Astrocyte of the cerebellum (primary cell): Measurements from ENCODE around the gene MEIG1.

Experiments
- DNase-seq: peaks from one replicate; pipeline ENCODE4 v3.0.0-alpha.2; 2011; ENCODE audit warnings: low read depth
- H3K4me3 ChIP-seq: 2 replicates; pipeline ENCODE4 v1.5.1; 2011; ENCODE audit warnings: mild to moderate bottlenecking, low read depth, low read length, moderate library complexity
- in situ Hi-C: cut with HindIII; loops from 2 replicates; pipeline ENCODE4 v1.10.0; 2017; ENCODE audit warnings: low sequenced_read_pairs
- TF ChIP-seq, protein P1 (sequence below): IDR thresholded peaks from 2 replicates; pipeline ENCODE4 v1.5.1; 2012; ENCODE audit warnings: low read length, low read depth, moderate library complexity, mild to moderate bottlenecking; ENCODE audit errors: missing control alignments

The MEIG1 gene, protein sequence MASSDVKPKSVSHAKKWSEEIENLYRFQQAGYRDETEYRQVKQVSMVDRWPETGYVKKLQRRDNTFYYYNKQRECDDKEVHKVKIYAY

DNA sequence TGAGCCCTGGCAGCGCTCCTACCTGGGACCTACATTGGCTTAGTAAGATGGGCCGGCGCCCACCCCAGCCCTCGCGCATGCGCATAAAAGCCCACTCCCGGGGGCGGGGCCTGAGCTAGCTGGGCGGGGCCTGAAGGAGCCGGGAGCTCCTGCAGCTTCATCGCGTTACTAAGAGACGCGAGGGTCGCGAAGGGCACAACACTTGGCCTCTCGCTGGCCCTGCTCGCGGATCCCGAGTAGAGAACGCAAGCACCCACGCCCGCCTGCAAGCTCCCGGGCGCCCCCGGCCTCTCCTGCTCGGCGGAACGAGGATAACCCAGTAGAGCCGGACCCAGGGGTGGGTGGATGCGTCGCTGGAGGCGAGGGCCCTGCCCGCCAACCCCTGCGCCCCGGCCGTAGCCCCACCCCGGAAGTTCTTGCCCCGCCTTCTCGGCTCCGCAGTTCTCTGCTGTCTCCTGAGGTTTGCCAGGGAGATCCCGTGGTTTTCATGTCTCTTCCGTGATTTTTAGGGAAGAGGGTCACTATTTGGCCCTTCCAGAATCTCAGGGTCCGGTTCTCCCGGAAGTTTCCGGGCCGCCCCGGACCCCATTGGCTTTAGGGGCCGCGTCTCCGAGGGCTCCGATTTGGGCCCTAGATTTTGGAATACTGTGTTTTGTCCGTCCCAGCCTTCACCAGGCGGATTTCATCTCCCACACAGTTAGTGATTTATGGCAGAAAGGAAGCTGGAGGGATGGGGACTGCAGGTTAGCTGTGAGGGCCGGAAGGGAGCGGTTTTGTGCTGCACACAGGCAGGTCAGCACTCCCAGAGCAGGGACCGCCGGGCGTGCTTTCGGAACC is at the start of gene MEIG1:
TSS of gene MEIG1 (plus strand) at position 168 of the 837 bp plus-strand sequence. CDS start 7,081 bp downstream, outside the sequence.
- peak; percentile 77 for DNase-seq
- in situ Hi-C loops = no loop called here
- peak within 1 kb of the TSS; percentile 72 for H3K4me3 ChIP-seq
- TF ChIP-seq, protein P1, sequence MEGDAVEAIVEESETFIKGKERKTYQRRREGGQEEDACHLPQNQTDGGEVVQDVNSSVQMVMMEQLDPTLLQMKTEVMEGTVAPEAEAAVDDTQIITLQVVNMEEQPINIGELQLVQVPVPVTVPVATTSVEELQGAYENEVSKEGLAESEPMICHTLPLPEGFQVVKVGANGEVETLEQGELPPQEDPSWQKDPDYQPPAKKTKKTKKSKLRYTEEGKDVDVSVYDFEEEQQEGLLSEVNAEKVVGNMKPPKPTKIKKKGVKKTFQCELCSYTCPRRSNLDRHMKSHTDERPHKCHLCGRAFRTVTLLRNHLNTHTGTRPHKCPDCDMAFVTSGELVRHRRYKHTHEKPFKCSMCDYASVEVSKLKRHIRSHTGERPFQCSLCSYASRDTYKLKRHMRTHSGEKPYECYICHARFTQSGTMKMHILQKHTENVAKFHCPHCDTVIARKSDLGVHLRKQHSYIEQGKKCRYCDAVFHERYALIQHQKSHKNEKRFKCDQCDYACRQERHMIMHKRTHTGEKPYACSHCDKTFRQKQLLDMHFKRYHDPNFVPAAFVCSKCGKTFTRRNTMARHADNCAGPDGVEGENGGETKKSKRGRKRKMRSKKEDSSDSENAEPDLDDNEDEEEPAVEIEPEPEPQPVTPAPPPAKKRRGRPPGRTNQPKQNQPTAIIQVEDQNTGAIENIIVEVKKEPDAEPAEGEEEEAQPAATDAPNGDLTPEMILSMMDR = no peak

DNA sequence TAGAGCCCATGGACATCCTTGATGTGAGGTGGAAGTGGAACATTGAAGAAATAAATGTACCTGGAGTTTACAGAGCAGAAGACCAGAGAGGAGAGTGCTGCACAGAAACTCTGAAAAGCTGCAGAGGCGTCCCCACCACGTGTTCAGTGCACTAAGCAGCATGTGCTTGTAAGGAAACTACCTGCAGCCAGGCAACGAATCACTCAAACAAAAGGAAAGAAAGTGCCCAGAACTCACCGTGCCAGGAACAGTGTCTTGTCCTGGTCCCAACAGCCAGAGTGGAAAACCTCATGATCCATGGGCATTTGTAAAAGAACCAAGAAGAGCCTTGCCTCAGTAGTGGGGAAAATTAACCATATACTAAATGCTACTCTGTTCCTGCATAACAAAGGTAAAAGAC is 48.2 kb upstream of the MEIG1 start:
- DNase-seq = no peak
- no peak overlapping the region for H3K4me3 ChIP-seq
- in situ Hi-C loops = no loop called here
- TF ChIP-seq, protein P1 = no peak

DNA sequence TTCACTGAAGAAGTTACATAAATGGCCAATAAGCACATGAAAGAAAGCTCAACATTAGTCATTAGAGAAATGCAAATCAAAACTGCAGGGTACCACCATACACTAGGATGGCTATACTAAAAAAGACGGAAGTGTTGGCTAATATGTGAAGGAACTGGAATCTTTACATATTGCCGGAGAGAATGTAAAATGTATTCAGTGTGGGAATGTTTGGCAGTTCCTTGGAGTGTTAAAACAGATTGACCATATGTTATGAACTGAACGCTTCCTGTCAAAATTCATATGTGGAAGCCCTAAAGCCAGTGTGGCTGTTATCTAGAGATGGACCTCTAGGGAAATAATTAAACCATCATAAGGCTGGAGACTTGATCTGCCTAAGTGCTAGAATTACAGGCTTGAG is 47.4 kb upstream of the MEIG1 start:
- no peak overlapping the region for H3K4me3 ChIP-seq
- in situ Hi-C loops = no loop called here
- DNase-seq = no peak
- TF ChIP-seq, protein P1 = no peak

DNA sequence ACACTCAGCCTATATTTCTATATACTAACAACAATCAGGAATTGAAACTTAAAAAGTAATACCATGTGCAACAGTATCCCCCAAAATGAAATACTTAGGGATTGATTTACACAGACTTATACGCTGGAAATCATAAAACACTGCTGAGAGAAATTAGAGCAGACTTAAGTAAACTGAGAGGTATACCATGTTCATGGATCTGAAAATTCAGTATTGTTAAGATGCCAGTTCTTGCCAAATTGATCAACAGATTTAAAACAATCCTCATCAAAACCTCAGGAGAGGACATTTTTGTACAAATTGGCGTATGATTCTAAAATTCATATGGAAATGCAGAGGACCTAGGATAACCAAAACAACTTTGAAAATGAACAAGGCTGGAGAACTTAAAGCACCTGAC is 42.6 kb upstream of the MEIG1 start:
- no peak for DNase-seq
- in situ Hi-C loops = no loop called here
- TF ChIP-seq, protein P1 = no peak
- no peak overlapping the region for H3K4me3 ChIP-seq

DNA sequence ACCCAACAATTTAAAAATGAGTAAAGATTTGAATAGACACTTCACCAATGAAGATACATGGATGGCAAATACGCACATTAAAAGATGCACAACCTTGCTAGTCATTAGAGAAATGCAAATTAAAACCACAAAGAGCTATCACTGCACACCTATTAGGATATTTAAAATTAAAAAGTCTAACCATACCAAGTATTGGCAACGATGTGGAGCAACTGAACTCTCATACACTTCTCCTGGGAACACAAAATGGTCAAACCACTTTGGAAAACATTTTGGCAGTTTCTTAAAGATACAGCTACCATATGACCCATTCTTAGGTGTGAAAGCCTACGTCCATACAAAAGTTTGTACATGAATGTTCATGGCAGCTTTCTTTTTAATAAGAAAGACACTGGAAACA is 41.4 kb upstream of the MEIG1 start:
- no peak overlapping the region for H3K4me3 ChIP-seq
- TF ChIP-seq, protein P1 = no peak
- DNase-seq = no peak
- in situ Hi-C loops = no loop called here

DNA sequence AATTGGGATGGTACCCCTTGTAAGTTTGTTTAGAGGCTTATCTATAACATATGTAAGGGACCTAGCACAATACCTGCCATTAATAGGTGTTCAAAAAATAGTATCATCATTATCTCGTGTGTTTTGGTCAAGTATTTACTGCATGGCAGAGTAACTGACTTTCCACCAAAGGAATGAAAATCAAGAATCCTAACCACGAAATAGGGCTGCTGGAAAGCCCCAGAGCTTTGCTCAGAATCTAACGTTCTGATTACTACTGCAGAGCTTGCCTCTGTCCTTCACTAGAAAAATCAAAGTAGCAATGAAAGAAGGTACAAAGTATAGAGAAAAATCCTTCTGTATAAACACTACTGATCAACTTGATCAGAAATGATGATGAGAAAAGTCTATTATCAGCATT is 40.2 kb upstream of the MEIG1 start:
- TF ChIP-seq, protein P1 = no peak
- no peak for DNase-seq
- in situ Hi-C loops = no loop called here
- no peak overlapping the region for H3K4me3 ChIP-seq
